HG02763 (cell line): ENCODE measurements around the gene YPEL2.

ENCODE experiments used
- ATAC-seq: cut with Tn5 transposase; IDR thresholded peaks from one replicate; pipeline ENCODE4 v1.9.1; 2021; ENCODE audit warnings: mild to moderate bottlenecking, moderate library complexity; ENCODE audit not compliant: unreplicated experiment

The YPEL2 gene

DNA sequence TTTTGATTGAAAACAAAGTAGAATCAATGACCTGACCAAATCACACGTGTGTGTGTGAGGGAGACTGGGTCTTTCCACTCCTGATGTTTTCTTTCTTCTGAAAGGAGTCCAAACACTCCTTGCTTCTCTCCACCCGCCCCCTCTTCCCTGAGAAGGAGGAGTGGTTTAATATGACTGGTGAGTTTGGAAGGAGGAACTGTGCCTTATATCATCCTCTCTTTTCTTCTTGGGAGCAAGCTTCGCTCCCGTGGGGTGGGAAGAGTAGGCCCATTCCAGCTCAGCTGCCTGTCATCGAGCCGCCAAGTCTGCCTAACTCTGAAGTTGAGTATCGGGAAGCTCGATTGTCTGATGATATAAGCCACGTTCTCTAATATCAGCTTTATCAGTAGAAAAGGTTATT is 96.5 kb downstream of the YPEL2 start:
- no peak for ATAC-seq

GRCh38 chr17:59428916-59429485 is 97.5 kb downstream of the YPEL2 start:
- no peak for ATAC-seq

DNA sequence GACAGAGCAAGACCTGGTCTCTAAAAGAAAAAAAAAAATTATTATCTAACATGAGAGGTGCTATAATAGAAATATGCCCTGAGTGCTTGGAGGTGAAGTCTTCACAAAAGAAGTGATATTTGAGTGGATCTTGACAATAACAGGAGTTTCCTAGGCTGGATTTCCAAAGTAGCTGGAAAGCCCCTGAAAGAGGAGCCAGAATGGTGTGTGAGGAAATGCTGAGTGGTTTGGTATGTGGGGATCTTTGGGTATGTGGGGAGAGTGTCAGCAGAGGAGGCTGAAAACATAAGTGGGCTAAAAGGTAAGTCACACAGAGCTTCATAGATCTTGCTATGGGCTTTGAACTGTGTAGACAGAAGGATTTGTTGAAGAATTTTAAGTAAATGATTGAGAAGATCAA is 100.1 kb downstream of the YPEL2 start:
- no peak for ATAC-seq

DNA sequence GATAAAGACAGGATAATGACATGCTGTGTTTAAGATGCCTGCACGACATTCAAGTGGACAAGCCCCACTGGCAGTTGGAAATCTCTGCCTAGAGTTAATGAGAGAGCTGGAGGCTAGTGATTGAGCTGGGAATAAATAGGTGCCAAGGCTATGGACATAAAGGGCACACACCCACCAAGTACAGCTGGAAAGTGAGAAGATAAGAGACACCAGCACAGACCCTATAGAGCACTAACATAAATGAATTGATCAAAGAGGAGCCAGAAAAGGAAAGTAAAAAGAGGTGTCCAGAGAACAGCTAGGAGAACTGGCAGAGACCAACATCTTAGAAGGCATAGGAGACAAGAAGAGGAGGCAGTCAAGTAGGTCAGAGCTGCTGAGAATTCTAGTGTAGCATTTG is 101.2 kb downstream of the YPEL2 start:
- ATAC-seq: no peak

GRCh38 chr17:59433586-59433985 is 102.1 kb downstream of the YPEL2 start:
- ATAC-seq: no peak

GRCh38 chr17:59434429-59434828 is 103.0 kb downstream of the YPEL2 start:
- ATAC-seq: no peak

GRCh38 chr17:59435238-59435637 is 103.8 kb downstream of the YPEL2 start:
- ATAC-seq: no peak

DNA sequence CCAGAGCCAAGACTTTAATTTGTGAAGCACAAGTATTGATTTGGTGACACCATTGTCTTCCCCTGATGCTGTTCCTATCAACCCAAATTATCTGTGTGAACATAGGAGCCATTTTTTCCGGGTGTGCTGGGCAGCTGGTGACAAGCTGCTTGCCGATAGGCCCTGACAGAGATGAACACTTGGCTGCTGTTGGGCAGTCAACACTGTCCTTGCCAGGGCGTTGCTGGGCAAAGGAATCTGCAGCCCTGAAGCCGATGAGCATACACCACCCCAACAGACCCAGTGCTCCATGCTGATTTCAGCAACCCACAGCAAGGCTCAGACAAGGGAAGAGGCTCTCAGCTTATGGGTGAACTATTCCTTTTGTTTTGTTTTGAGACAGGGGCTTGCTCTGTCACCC is 105.4 kb downstream of the YPEL2 start:
- ATAC-seq: no peak

- no peak for ATAC-seq
Observed at GRCh38 chr17:59437791-59438281, 106.4 kb downstream of the YPEL2 start.

- ATAC-seq: no peak
Observed at GRCh38 chr17:59439262-59439661, 107.8 kb downstream of the YPEL2 start.

DNA sequence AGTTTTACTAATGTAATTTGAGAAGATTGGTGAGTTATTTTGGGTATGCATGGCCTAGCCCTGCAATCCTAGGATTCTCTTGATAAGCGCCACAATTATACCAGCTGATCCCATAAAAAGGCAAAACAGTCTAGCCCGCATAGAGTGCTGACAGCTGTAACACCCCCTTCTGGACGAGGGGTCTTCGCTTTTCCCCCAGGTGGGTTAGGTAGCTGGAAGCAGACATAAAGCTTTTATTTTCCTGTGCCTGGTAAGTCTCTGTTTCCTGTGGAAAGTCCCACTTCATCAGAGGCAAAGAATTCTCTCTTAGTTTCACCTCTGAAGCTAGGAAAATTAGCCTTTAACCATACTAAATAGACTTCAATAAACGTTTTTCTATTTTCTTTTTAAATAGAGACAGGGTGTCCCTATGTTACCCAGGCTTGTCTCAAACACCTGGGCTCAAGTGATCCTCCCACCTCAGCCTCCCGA is 108.3 kb downstream of the YPEL2 start:
- no peak for ATAC-seq

DNA sequence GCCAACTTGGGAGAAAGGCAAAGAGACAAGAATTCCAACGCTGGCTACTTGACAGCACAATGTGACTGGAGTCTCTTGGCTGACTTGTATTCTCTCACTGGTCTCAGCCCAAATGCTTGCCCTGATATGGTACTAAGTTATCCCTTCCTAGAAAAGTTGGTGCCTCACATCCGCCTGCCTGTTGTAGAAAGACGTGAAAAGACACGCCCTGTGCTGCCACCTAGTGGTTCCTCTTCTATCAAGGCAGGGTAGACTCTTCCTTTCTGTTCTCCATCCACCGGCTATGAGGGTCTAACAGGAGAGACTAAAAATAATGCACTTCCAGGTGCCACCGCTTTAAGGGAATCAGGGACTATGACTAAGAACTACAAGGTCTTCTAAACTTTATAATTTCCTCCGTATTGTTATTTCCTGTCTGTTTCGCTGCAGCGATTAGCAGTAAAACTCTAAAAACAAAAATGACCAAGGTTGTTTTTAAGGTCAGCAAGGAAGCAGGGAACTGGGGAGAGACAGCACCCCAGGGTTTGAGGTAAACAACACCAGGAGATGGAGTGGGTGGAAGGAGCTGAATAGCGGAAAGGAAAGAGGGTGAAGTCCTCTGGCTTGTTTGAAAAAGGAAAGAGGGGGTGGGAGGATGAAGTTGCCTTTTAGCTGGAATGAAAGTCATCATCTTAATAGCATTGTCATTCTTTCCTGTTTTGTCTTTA is 109.5 kb downstream of the YPEL2 start:
- peak; percentile 65 for ATAC-seq

DNA sequence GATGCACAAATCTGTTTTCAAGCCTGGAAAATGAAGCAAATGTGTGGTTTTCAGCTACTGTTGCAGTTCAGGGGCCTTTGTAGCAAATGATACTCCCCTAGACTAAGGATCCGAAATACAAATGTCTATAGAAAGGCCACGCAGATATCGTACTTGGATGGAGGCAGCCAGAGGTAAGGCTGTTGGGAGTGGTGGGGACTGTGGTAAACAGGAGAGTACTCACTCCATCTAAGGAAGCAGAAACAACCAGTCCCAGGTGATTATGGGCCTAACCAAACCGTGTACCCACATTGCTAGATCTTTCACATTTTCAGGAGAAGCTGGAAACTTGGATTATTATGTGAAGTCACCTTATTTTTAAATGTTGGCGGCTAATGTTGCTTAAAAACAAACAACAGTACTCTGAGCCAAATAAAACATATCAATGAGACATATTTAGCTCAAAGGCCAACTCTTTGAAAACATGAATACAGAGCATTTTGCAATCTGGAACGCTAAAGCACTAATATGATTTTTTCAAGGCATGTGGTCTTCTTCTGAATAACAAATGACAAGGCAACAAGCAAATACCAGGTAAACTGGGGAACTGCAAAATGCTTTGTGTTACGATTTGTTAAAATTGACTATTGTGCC is 110.1 kb downstream of the YPEL2 start:
- ATAC-seq: no peak

GRCh38 chr17:59443106-59443505 is 111.7 kb downstream of the YPEL2 start:
- ATAC-seq: no peak
